Measurements from ENCODE around the gene VSIG8. TPM values are rescaled to one million over a fixed set of nuclear protein-coding genes. Genes with fewer than 3 reads are reported as not detected.

The VSIG8 gene
- total RNA-seq, 2 experiments from 2014 or later = not detected

DNA sequence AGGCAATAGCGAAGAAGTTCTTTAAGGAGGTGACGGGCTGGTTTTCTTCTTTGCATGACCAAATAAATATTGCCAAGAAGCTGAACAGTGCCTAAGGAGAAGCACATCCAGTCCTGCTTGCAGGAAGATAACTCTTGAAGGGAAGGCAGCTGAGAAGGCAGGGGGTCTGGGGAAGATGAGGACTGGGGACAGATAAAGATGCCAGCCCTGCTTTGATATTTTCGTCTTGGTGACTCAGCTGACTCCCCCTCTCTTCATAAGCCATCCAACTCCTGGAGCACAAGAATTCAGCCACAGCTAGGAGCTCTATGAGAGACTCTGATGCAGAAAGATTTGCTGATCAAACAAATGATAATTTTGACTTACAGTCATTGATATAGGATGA lies 34.1 kb upstream of the VSIG8 start:
- POLR2A ChIA-PET = no interaction called here
- no peak overlapping the region for H3K27ac Mint-ChIP-seq
- no peaks in the 10 kb centered on the region for H3K9me3 Mint-ChIP-seq
- no peaks in the 10 kb centered on the region for H3K36me3 Mint-ChIP-seq (ENCODE audit: low read depth)
- no peak overlapping the region for H3K4me3 Mint-ChIP-seq
- H3K27me3 Mint-ChIP-seq = peaks cover 20% of the 10 kb centered on the region
- CTCF ChIA-PET = interaction anchor here (0.6 to 1.5 kb wide), 4 partner anchors 23 to 116 kb away, joined by 3 to 6 read pairs (median 3); partner anchors contain the start of gene DUSP23
- no peak for DNase-seq
- H3K4me1 Mint-ChIP-seq = peaks cover 3% of the 10 kb centered on the region

DNA sequence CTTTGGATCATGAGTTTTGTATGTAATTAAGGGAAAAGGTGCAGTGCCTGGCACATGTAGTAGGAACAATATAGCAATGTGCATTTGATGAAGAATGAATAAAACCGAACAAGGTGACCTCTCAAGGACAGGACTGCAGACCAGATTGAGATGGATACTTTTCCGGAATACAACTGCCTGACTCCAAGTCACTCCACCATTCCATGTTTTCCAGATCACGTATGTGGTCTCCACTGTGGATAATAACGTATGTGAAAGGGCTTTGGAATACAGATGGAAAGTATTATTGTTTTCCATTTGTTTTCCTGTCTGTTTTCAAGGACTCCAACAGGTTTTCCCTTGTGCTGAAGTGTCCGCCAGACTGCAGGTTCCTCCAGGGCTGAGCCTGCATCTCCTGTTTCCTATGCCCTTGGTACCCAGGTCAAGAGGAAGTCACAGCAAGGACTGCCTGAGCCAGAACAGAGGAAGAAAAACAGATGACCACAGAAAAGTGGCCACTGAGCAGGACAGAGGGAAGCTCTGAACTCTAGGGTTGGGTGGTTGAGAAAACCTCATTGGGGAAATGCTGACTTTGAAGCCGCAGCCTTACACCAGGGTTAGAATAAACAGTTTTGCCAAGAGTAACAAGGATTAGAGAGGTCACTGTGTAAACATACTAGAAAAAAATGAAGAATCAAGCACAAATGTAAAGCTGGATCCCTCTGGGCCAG lies 33.5 kb upstream of the VSIG8 start:
- peaks cover 5% of the 10 kb centered on the region for H3K4me1 Mint-ChIP-seq
- peaks cover 20% of the 10 kb centered on the region for H3K27me3 Mint-ChIP-seq
- no peaks in the 10 kb centered on the region for H3K36me3 Mint-ChIP-seq (ENCODE audit: low read depth)
- ChIA-PET POLR2A (no interaction called here), CTCF (interaction anchor here (0.6 to 1.5 kb wide), 6 partner anchors 11 to 115 kb away, joined by 3 to 6 read pairs (median 3); partner anchors contain the start of gene DUSP23)
- no peak for DNase-seq
- no peak overlapping the region for H3K4me3 Mint-ChIP-seq
- H3K27ac Mint-ChIP-seq = no peak overlapping the region
- H3K9me3 Mint-ChIP-seq = no peaks in the 10 kb centered on the region

DNA sequence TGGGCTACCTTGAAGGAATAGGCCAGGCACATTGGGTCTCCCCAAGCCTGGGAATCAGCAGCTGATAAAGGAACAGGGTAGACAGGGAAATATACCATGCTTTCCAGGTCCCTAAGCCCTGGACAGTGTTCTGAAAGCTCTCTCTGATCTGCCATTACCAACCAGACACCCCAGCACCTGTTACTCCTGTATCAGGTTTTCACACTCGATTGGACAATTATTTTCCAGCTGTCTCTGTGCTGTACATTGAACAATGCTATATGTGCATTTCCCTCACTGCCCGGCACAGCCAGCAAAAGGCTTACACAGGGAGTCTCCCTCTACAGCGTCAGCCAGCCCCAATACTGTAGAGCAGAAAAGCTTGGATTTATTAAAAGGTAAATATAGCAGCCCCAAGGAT lies 32.8 kb upstream of the VSIG8 start:
- ChIA-PET CTCF (interaction anchor here (0.6 to 1.5 kb wide), 4 partner anchors 12 to 96 kb away, joined by 3 to 5 read pairs (median 4); no protein-coding TSS in a partner anchor), POLR2A (no interaction called here)
- no peak for DNase-seq

DNA sequence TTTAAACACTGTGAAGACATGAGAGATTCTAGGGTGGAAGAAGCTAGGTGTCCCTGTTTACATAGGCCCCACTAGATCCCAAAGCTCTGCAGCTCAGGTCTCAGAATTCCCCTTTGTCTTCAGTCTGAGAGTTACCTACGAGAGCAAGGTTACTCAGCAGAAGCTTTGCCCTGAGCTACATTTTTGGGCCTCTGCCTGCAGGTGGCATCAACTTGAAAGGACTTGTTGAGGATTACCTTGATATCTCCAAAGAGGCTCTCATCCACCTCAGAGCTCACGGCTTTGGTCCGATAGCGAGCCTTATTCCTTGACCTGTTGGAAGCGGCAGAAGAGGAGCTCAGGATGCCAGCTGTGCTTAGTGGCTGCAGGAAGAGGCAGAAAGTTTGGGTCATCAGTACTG lies 30.5 kb upstream of the VSIG8 start:
- Mint-ChIP-seq H3K4me3 (no peak overlapping the region), H3K27ac (no peak overlapping the region), H3K36me3 (ENCODE audit: low read depth) (no peaks in the 10 kb centered on the region), H3K27me3 (peaks cover 18% of the 10 kb centered on the region), H3K4me1 (peaks cover 15% of the 10 kb centered on the region), H3K9me3 (no peaks in the 10 kb centered on the region)
- ChIA-PET CTCF (interaction anchor here (1.0 to 5.1 kb wide), 17 partner anchors 12 to 127 kb away, joined by 3 to 33 read pairs (median 5); partner anchors contain the start of gene DUSP23), POLR2A (no interaction called here)
- peak; percentile 39 for DNase-seq

More for the DNA sequence above, 32.8 kb upstream of the VSIG8 start:
- Mint-ChIP-seq H3K27ac (no peak overlapping the region), H3K27me3 (peaks cover 19% of the 10 kb centered on the region), H3K36me3 (ENCODE audit: low read depth) (no peaks in the 10 kb centered on the region), H3K4me1 (peaks cover 6% of the 10 kb centered on the region), H3K4me3 (no peak overlapping the region), H3K9me3 (no peaks in the 10 kb centered on the region)

DNA sequence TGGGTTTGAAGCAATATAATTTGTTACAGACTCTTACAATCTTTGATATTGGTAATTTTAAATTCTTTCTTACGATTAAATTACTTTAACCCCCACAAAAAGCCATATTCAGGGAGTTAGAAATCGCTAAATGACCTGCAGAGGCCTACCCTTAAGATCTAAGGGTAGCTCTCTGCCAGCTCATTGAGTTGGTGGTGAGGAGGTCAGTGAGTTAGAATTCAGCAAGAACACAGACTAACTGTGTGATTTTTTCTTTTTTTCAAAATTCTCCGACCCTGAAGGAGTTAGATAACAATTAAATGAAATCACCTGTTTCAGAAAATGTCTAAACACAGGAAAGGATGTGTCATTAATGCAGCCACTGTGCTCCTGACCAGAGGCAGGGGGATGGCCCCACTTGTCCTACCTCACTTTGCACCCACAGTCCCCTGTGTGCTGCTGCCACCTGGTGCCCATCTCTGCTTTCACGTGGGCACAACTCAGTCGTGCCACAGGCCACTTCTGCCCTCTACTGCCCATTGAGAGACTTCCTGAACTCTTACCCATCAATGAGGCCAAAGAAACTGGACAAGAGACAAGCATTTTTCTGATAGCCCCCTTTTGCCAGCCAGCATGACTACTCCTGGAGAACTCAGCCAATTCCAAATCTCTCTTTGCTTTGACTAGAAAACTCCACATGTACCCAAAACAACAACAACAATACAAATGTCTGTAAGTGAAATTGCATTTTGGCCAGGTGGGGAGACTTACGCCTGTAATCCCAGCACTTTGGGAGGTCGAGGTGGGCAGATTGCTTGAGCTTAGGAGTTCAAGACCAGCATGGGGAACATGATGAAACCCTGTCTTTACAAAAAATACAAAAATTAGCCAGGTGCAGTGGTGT lies 29.1 kb upstream of the VSIG8 start:
- CTCF ChIA-PET = interaction anchor here (0.7 to 5.1 kb wide), 18 partner anchors 9 to 129 kb away, joined by 3 to 33 read pairs (median 5); partner anchors contain the start of genes DUSP23 and FCRL6
- Mint-ChIP-seq H3K36me3 (ENCODE audit: low read depth) (no peaks in the 10 kb centered on the region), H3K27me3 (peaks cover 14% of the 10 kb centered on the region), H3K27ac (no peak overlapping the region), H3K4me3 (no peak overlapping the region), H3K9me3 (no peaks in the 10 kb centered on the region), H3K4me1 (peaks cover 15% of the 10 kb centered on the region)
- peak; percentile 81 for DNase-seq
- POLR2A ChIA-PET = no interaction called here

DNA sequence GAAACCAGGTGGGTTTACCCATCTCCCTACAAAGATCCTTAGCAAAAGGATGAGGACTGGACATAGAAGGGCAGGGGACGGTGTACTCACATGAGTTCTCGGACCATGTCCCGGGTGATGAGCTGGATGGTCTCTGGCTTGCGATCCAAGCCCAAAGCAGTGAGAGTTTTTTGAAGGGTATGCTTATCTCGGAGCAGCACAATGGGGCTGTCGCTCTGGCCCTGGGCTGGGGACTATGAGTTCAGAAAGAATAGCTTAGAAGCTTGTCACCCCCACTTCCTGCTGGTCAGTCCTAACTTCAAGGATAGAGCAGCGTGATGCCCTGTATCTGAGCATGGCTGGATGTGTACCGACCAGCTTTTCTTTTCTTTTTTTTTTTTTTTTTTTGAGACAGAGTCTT lies 27.9 kb upstream of the VSIG8 start:
- DNase-seq = no peak
- ChIA-PET POLR2A (no interaction called here), CTCF (interaction anchor here (1.1 to 5.1 kb wide), 7 partner anchors 10 to 110 kb away, joined by 3 to 33 read pairs (median 6); partner anchors contain the start of genes DUSP23 and FCRL6)
- Mint-ChIP-seq H3K4me1 (peaks cover 15% of the 10 kb centered on the region), H3K27ac (no peak overlapping the region), H3K27me3 (peaks cover 9% of the 10 kb centered on the region), H3K4me3 (no peak overlapping the region), H3K9me3 (no peaks in the 10 kb centered on the region), H3K36me3 (ENCODE audit: low read depth) (no peaks in the 10 kb centered on the region)

DNA sequence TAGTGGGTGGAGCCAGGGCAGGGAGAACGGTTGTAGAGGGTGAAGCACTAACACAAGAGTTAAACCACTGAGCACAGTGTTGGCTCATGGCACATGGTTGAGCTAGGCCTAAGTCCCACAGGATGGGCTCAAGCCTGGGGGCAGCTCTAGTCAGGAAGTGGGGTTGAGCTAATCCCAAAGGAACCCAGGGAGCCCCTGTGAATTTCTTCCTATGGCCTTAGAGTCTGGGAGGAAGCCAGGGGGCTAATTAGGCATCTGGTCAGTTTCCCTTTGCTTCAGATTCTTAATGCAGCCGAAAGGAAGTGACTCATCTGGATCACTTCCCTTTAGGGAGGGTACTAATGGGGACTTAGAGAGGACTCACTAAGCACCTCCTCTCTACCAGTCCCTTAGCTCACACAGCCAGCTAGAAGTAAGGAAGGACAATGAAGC lies 27.4 kb upstream of the VSIG8 start:
- H3K36me3 Mint-ChIP-seq (ENCODE audit: low read depth) = no peaks in the 10 kb centered on the region
- H3K27ac Mint-ChIP-seq = peak overlapping the region; percentile 58
- POLR2A ChIA-PET = no interaction called here
- H3K4me3 Mint-ChIP-seq = no peak overlapping the region
- H3K9me3 Mint-ChIP-seq = no peaks in the 10 kb centered on the region
- CTCF ChIA-PET = interaction anchor here (1.6 to 5.1 kb wide), 7 partner anchors 10 to 112 kb away, joined by 3 to 33 read pairs (median 6); partner anchors contain the start of genes DUSP23 and FCRL6
- H3K4me1 Mint-ChIP-seq = peaks cover 15% of the 10 kb centered on the region
- no peak for DNase-seq
- peaks cover 6% of the 10 kb centered on the region for H3K27me3 Mint-ChIP-seq

DNA sequence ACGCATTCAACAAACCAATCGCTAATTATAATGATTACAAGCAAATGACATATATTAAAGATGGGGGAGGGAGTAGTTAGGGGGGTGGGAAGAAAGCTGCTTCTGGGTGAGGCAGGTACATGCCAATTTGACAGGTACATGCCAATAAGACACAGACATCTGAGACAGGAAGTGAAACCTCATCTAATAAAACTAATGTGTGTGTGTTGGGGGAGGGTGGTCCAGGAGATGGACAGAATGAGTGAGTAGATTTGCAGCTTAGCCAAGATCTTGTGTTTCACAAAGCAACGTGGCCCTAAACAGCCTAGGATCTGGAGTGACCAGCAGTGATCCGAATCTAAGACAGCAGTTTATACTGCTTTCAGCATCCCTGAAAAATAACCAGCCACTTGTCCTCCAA lies 26.7 kb upstream of the VSIG8 start:
- H3K27ac Mint-ChIP-seq = no peak overlapping the region
- no peak overlapping the region for H3K4me3 Mint-ChIP-seq
- POLR2A ChIA-PET = no interaction called here
- no peaks in the 10 kb centered on the region for H3K9me3 Mint-ChIP-seq
- no peak for DNase-seq
- no peaks in the 10 kb centered on the region for H3K36me3 Mint-ChIP-seq (ENCODE audit: low read depth)
- CTCF ChIA-PET = interaction anchor here (0.7 to 5.1 kb wide), 8 partner anchors 9 to 674 kb away, joined by 3 to 33 read pairs (median 5); partner anchors contain the start of gene DUSP23
- peaks cover 15% of the 10 kb centered on the region for H3K4me1 Mint-ChIP-seq
- H3K27me3 Mint-ChIP-seq = peaks cover 6% of the 10 kb centered on the region

DNA sequence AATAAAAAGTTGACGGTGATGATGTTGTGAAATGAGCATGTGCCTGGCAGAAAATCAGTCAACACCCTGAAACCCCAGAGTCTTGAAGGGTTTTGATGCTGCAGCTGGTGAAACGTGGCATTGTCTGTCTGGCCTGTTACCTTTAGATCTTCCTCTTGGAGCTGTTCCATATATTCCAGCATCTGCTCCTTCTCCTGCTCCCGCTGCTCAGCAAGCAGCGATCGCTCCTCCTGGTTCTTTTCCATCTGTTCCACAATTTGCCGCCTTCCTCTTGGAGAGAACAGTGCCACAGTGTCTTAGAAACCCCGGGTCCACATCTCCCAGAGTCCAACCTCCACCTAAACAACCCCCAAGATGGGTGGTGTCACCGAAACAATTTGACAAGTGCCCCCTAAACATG lies 21.8 kb upstream of the VSIG8 start:
- Mint-ChIP-seq H3K27ac (no peak overlapping the region), H3K9me3 (no peaks in the 10 kb centered on the region), H3K4me3 (no peak overlapping the region), H3K27me3 (peaks cover 1% of the 10 kb centered on the region), H3K4me1 (peaks cover 2% of the 10 kb centered on the region), H3K36me3 (ENCODE audit: low read depth) (no peaks in the 10 kb centered on the region)
- POLR2A ChIA-PET = no interaction called here
- CTCF ChIA-PET = interaction anchor here (1.2 to 3.9 kb wide), 3 partner anchors 83 to 106 kb away, joined by 3 to 10 read pairs (median 3); partner anchors contain the start of gene FCRL6
- DNase-seq = no peak

DNA sequence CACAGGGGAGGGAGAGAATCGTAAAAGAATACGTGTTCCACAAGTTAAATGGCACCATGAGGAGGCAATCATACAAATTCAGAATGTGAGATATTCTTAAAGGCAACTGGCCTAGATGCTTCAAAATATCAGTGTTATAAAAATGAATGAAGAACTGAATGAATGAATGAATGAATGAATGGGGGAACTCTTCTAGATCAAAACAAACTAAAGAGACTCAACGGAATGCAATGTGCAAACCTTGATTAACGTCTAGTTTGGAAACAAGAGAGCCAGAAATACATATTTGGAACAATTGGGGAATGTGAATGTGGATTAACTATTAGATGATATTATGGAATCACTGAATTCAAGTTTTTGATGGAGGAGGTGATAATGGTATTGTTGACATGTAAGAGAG lies 20.7 kb upstream of the VSIG8 start:
- DNase-seq = no peak
- POLR2A ChIA-PET = no interaction called here
- Mint-ChIP-seq H3K4me3 (no peak overlapping the region), H3K9me3 (no peaks in the 10 kb centered on the region), H3K4me1 (no peaks in the 10 kb centered on the region), H3K27ac (no peak overlapping the region), H3K27me3 (no peaks in the 10 kb centered on the region), H3K36me3 (ENCODE audit: low read depth) (no peaks in the 10 kb centered on the region)
- CTCF ChIA-PET = interaction anchor here (3.9 kb wide), 1 partner anchor 84 kb away, joined by 10 read pairs; no protein-coding TSS in a partner anchor

DNA sequence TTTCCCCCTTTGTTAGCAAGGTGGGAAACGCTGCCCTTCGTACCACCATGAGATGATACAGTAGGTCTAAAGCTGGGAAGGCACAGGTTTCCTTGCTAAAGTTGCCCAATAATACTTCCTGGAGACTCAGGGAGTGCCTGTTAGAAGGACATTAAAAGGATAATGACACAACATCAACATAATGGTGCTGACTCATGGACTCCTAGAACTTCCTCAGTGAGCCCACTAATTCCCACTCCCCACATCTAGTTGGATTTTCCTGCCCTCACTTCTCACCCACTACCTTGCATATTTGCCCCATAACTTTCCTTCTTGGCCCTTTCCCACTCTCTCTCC lies 20.0 kb upstream of the VSIG8 start:
- CTCF ChIA-PET = interaction anchor here (0.7 to 4.6 kb wide), 3 partner anchors 9 to 84 kb away, joined by 3 to 33 read pairs (median 10); no protein-coding TSS in a partner anchor
- H3K27me3 Mint-ChIP-seq = no peaks in the 10 kb centered on the region
- no peak overlapping the region for H3K4me3 Mint-ChIP-seq
- no peaks in the 10 kb centered on the region for H3K4me1 Mint-ChIP-seq
- POLR2A ChIA-PET = no interaction called here
- no peak overlapping the region for H3K27ac Mint-ChIP-seq
- DNase-seq = no peak
- H3K9me3 Mint-ChIP-seq = no peaks in the 10 kb centered on the region
- H3K36me3 Mint-ChIP-seq (ENCODE audit: low read depth) = no peaks in the 10 kb centered on the region

DNA sequence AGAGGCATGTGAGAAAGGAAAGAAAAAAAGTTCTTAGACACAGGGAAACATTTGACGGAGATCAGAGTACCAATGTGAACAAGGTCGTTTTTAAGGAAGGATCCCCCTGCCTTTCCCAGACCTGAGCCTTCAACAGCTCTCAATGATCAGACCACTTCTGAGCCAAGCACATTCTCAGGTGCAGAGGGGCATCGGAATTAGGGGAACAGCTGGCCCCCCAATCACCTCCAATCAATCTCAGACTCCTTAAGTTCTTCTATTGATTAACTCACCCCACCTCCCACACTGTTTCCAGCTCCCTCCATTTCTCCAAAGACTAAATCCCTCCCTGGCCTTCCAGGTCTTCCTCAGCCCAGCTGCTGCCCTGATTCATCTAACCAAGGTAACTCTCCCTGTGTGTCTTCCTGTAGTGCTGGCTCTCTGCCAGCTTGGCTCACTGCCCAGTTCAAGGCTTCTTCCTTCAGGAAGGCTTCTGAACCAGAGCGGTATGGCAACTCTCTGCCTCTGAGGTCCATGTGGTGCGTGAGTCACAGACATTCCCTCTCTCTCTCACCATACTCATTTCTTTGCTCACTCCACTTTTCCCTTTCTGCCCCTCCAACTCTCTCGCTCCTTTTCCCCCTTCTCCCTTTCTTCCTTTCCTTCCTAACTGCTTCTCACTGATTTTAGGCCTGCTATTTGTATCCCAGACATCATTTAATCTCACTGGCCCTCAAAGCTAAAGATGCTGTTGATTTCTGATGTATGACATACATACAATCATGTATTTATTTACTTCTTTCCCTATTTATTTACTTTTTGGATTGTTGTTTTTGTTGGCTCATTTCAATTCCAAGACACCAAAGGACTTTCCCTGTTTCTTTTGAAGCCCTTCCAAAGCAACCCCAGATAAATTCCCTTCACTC lies 19.4 kb upstream of the VSIG8 start:
- Mint-ChIP-seq H3K27ac (no peak overlapping the region), H3K4me3 (no peak overlapping the region), H3K36me3 (ENCODE audit: low read depth) (no peaks in the 10 kb centered on the region), H3K4me1 (no peaks in the 10 kb centered on the region), H3K27me3 (no peaks in the 10 kb centered on the region), H3K9me3 (no peaks in the 10 kb centered on the region)
- CTCF ChIA-PET = interaction anchor here (0.7 to 4.6 kb wide), 6 partner anchors 9 to 125 kb away, joined by 3 to 33 read pairs (median 3); partner anchors contain the start of gene DUSP23
- POLR2A ChIA-PET = no interaction called here
- DNase-seq = no peak

Data from activated CD4-positive, alpha-beta T cell treated with anti-CD3 and anti-CD28 coated beads, Interleukin-2, amount 10 ng/mL, durations not matched to agents 7 days and 5 days (primary cell).